H1 (cell line): ENCODE measurements around the gene ATP6V0D1. TPM values are rescaled to one million over a fixed set of nuclear protein-coding genes. Genes with fewer than 3 reads are reported as not detected.
A peak's percentile ranks its signal among the peaks of the same experiment; 100 is the strongest.

Experiments used
- CTCF ChIA-PET: fragments of 300-600 bp; sonication (Branson Sonifier 250); formaldehyde crosslinking; loops from one replicate; lab custom pipeline; 2021; ENCODE audit not compliant: partially characterized antibody; lab: Charles Lee
- POLR2A ChIA-PET: fragments of 300-600 bp; sonication (Branson Sonifier 250); formaldehyde crosslinking; loops from one replicate; lab custom pipeline; 2021; ENCODE audit warnings: inconsistent platforms; ENCODE audit not compliant: partially characterized antibody; lab: Charles Lee
- DNase-seq, 2 experiments: peaks; one replicate each; pipeline versions ENCODE4 v3.0.0 to v3.0.0-alpha.2; 2010 to 2022; ENCODE audit warnings: low spot score in 2 of 2, low read depth in 1 of 2, mixed read lengths in 1 of 2
- FAIRE-seq: peaks from 2 replicates; lab custom pipeline; 2011; peaks lifted over from hg19 to GRCh38; lab: Jason Lieb, UNC
- H2AFZ ChIP-seq: 2 replicates; pipeline ENCODE4 v1.8.1; 2012; ENCODE audit warnings: low read length, inconsistent platforms
- H2AK5ac ChIP-seq: 2 replicates; pipeline ENCODE4 v1.6.1; 2013; ENCODE audit warnings: low read depth, low read length
- H2BK120ac ChIP-seq: replicated peaks from 2 replicates; pipeline ENCODE3; 2013; ENCODE audit warnings: low read depth, low read length, inconsistent platforms
- H2BK12ac ChIP-seq: 2 replicates; pipeline ENCODE4 v1.6.1; 2013; ENCODE audit warnings: low read depth, low read length
- H2BK15ac ChIP-seq: 2 replicates; pipeline ENCODE4 v1.6.1; 2013; ENCODE audit warnings: low read length
- H2BK20ac ChIP-seq: 2 replicates; pipeline ENCODE4 v1.6.1; 2013; ENCODE audit warnings: low read length
- H2BK5ac ChIP-seq: 2 replicates; pipeline ENCODE4 v1.6.1; 2013; ENCODE audit warnings: low read depth, low read length
- H3K14ac ChIP-seq: 2 replicates; pipeline ENCODE4 v1.6.1; 2013; ENCODE audit warnings: inconsistent platforms; ENCODE audit not compliant: insufficient read length
- H3K18ac ChIP-seq: 2 replicates; pipeline ENCODE4 v1.6.1; 2013; ENCODE audit warnings: low read length; ENCODE audit errors: extremely low read depth
- H3K23ac ChIP-seq: 2 replicates; pipeline ENCODE4 v1.6.1; 2013; ENCODE audit warnings: inconsistent platforms; ENCODE audit not compliant: insufficient read length
- H3K23me2 ChIP-seq: 2 replicates; pipeline ENCODE4 v1.6.1; 2013; ENCODE audit warnings: low read depth, low read length
- H3K27ac ChIP-seq: 2 replicates; pipeline ENCODE4 v1.6.1; 2011; ENCODE audit warnings: low read depth, low read length, inconsistent platforms
- H3K27me3 ChIP-seq, 4 experiments: replicated peaks in 1 of 4; 1 replicate in 1 of 4; 2 replicates in 3 of 4; pipeline versions ENCODE4 v1.6.1 to v1.8.1; 2011 to 2013; ENCODE audit warnings: low read length in 3 of 4, mild to moderate bottlenecking in 3 of 4, inconsistent platforms in 2 of 4, mixed read lengths in 2 of 4, moderate library complexity in 1 of 4; ENCODE audit not compliant: control insufficient read depth in 3 of 4, insufficient read depth in 3 of 4; ENCODE audit errors: extremely low read depth in 1 of 4
- H3K36me3 ChIP-seq, 4 experiments: 2 replicates each; pipeline versions ENCODE4 v1.6.1 to v1.8.1; 2011 to 2013; ENCODE audit warnings: mild to moderate bottlenecking in 4 of 4, low read length in 3 of 4, moderate library complexity in 2 of 4, control low read depth in 1 of 4, inconsistent platforms in 1 of 4; ENCODE audit not compliant: insufficient read depth in 4 of 4, control insufficient read depth in 2 of 4
- H3K4ac ChIP-seq: replicated peaks from 2 replicates; pipeline ENCODE3; 2013; ENCODE audit warnings: low read length, low read depth, mixed read lengths, inconsistent platforms; ENCODE audit not compliant: insufficient read length
- H3K4me1 ChIP-seq, 4 experiments: replicated peaks in 1 of 4; 1 replicate in 1 of 4; 2 replicates in 3 of 4; pipeline versions ENCODE4 v1.6.1 to v1.8.1; 2011 to 2013; ENCODE audit warnings: low read length in 3 of 4, inconsistent platforms in 2 of 4, mixed read lengths in 1 of 4; ENCODE audit not compliant: insufficient read depth in 4 of 4, control insufficient read depth in 3 of 4
- H3K4me2 ChIP-seq, 2 experiments: 2 replicates each; pipeline versions ENCODE4 v1.6.1 to v1.8.1; 2011 to 2013; ENCODE audit warnings: low read depth in 2 of 2, low read length in 2 of 2, control low read depth in 1 of 2, inconsistent platforms in 1 of 2, mild to moderate bottlenecking in 1 of 2; ENCODE audit not compliant: insufficient read depth in 1 of 2
- H3K4me3 ChIP-seq, 4 experiments: fragments of 200-600, 300-600 bp in 1 of 4; sonication (generic), shearing (Covaris generic), sonication (Bioruptor Twin) in 1 of 4; 2 replicates each; pipeline versions ENCODE4 v1.5.1 to v1.8.1; 2011 to 2016; ENCODE audit warnings: low read length in 4 of 4, low read depth in 3 of 4, control low read depth in 2 of 4, inconsistent platforms in 2 of 4, mild to moderate bottlenecking in 2 of 4, mixed read lengths in 1 of 4, moderate library complexity in 1 of 4; ENCODE audit not compliant: insufficient read depth in 2 of 4; ENCODE audit errors: extremely low read depth in 1 of 4
- H3K56ac ChIP-seq: replicated peaks from 2 replicates; pipeline ENCODE3; 2013; ENCODE audit warnings: low read depth, mild to moderate bottlenecking, mixed read lengths, low read length, inconsistent platforms; ENCODE audit not compliant: insufficient read length
- H3K79me1 ChIP-seq: 2 replicates; pipeline ENCODE4 v1.6.1; 2013; ENCODE audit warnings: low read depth, low read length, control low read depth
- H3K79me2 ChIP-seq, 2 experiments: 2 replicates each; pipeline versions ENCODE4 v1.6.1 to v1.8.1; 2012 to 2013; ENCODE audit warnings: low read length in 2 of 2, mild to moderate bottlenecking in 2 of 2, inconsistent platforms in 1 of 2; ENCODE audit not compliant: insufficient read depth in 2 of 2, control insufficient read depth in 1 of 2
- H3K9ac ChIP-seq, 4 experiments: replicated peaks in 1 of 4; 1 replicate in 1 of 4; 2 replicates in 3 of 4; pipeline versions ENCODE4 v1.6.1 to v1.8.1; 2011 to 2013; ENCODE audit warnings: low read depth in 3 of 4, low read length in 3 of 4, control low read depth in 2 of 4, mild to moderate bottlenecking in 2 of 4, moderate library complexity in 2 of 4, inconsistent platforms in 1 of 4; ENCODE audit errors: extremely low read depth in 1 of 4
- H3K9me3 ChIP-seq, 2 experiments: 2 replicates each; pipeline versions ENCODE4 v1.6.1 to v1.8.1; 2012 to 2013; ENCODE audit warnings: mild to moderate bottlenecking in 2 of 2, moderate library complexity in 2 of 2, control low read depth in 1 of 2, inconsistent platforms in 1 of 2, low read depth in 1 of 2, low read length in 1 of 2, mixed read lengths in 1 of 2; ENCODE audit not compliant: insufficient read depth in 2 of 2
- H4K20me1 ChIP-seq, 2 experiments: replicated peaks in 1 of 2; 2 replicates each; pipeline versions ENCODE3 to v1.8.1; 2011 to 2013; ENCODE audit warnings: inconsistent platforms in 2 of 2, low read length in 2 of 2, mild to moderate bottlenecking in 1 of 2; ENCODE audit not compliant: insufficient read depth in 2 of 2, control insufficient read depth in 1 of 2
- H4K5ac ChIP-seq: 2 replicates; pipeline ENCODE4 v1.6.1; 2013; ENCODE audit warnings: low read length, low read depth, mixed read lengths, inconsistent platforms; ENCODE audit not compliant: insufficient read length
- H4K8ac ChIP-seq: 2 replicates; pipeline ENCODE4 v1.8.0; 2013; ENCODE audit warnings: mild to moderate bottlenecking, moderate library complexity, low read length, inconsistent platforms; ENCODE audit not compliant: insufficient read depth; ENCODE audit errors: extremely low read depth
- H4K91ac ChIP-seq: replicated peaks from 2 replicates; pipeline ENCODE3; 2013; ENCODE audit warnings: low read length, mixed read lengths, inconsistent platforms; ENCODE audit not compliant: insufficient read length
- SAP30 ChIP-seq: fragments of 300-600 bp; sonication (generic); IDR thresholded peaks from 2 replicates; pipeline ENCODE4 v1.7.1; 2012; ENCODE audit warnings: low read length, moderate library complexity, mild to moderate bottlenecking, inconsistent platforms; ENCODE audit not compliant: insufficient read depth, insufficient replicate concordance
- WGBS, 2 experiments: shearing (Covaris generic) in 1 of 2; methylation state at CpG; one replicate each; pipeline versions ENCODE4 v1.1.6 to v1.1.7; 2013 to 2015; ENCODE audit warnings: low lambda C conversion rate in 2 of 2, mixed read lengths in 2 of 2, inconsistent platforms in 1 of 2, low coverage in 1 of 2, missing lambda C conversion rate in 1 of 2; ENCODE audit not compliant: insufficient replicate concordance in 2 of 2, insufficient coverage in 1 of 2, insufficient read length in 1 of 2; ENCODE audit errors: extremely low coverage in 1 of 2, missing lambda C conversion rate in 1 of 2; 5-methylcytosine and 5-hydroxymethylcytosine counted together
- polyA plus RNA-seq, 7 experiments: library from polyadenylated mRNA; depleted of rRNA in 3 of 7; stranded (reverse) in 5 of 7; unstranded in 2 of 7; fragments of >200 nt in 5 of 7; fragments of 200-250 nt in 2 of 7; gene quantifications; 1 replicate in 5 of 7; 2 replicates in 1 of 7; 4 replicates in 1 of 7; pipeline versions ENCODE4 v1.2.1 to v1.2.3, GENCODE V29; 2011 to 2013; ENCODE audit warnings: missing spikeins in 2 of 7, mixed read lengths in 2 of 7
- total RNA-seq: library from RNA; stranded (reverse); fragmentation: NEBNext Ultra II Directional; extraction: Animal tissue kit (Norgen Biotek cat#: 25700); gene quantifications from 2 replicates; pipeline ENCODE4 v1.2.1, GENCODE V29; 2021

Gene ATP6V0D1
- total and polyA plus RNA-seq, 2 of the 8 experiments (the other 6 are each of a cell fraction or from before 2014, with no cell fraction given) = 47.3 to 134 TPM

- Histone ChIP-seq H3K4ac (no peak overlapping the region), H3K18ac (no peak overlapping the region), H3K79me1 (peaks cover 4% of the 10 kb centered on the region), H2AFZ (no peak overlapping the region)
- no peak for TF ChIP-seq SAP30
- TF ChIP-seq, all 59 proteins: peak for 0
- DNase-seq (no peak), FAIRE-seq (no peak)
- H3K4me3 ChIP-seq = no peak overlapping the region
- H2BK15ac ChIP-seq = 0 out of 2 replicates have a peak overlapping the region, but pooled peaks have one; percentile 72
- H4K8ac ChIP-seq = no peak overlapping the region
- no peak overlapping the region for H2BK5ac ChIP-seq
- H3K23me2 ChIP-seq = no peaks in the 10 kb centered on the region
- no peak overlapping the region for H2BK20ac ChIP-seq
- no peaks in the 10 kb centered on the region for H3K79me2 ChIP-seq
- peaks cover 13 to 19% of the 10 kb centered on the region in 2 experiments for H4K20me1 ChIP-seq
- no peak overlapping the region for H4K5ac ChIP-seq
- no peak overlapping the region for H3K4me2 ChIP-seq
- H3K4me1 ChIP-seq = no peaks in the 10 kb centered on the region; a peak in 1 of 7 replicates
- H2BK12ac ChIP-seq = no peak overlapping the region
- H3K27ac ChIP-seq = no peak overlapping the region
- H2AK5ac ChIP-seq = no peak overlapping the region
- CTCF ChIA-PET = interaction anchor here (0.6 to 28.6 kb wide), 6 partner anchors 15 to 191 kb away, joined by 3 to 683 read pairs (median 13); partner anchors contain the start of genes ATP6V0D1 and HSD11B2
- no peaks in the 10 kb centered on the region for H3K36me3 ChIP-seq
- no peaks in the 10 kb centered on the region for H3K9me3 ChIP-seq
- no peak overlapping the region for H3K56ac ChIP-seq
- no peaks in the 10 kb centered on the region for H3K27me3 ChIP-seq
- no peak overlapping the region for H2BK120ac ChIP-seq
- no peak overlapping the region for H4K91ac ChIP-seq
- 86% methylated on average over 7 of the region's 7 CpGs; no CpG with 5 or more reads in 1 of the 2 experiments for WGBS, 2 experiments
- H3K9ac ChIP-seq = no peak overlapping the region
- POLR2A ChIA-PET = interaction anchor here (1.1 kb wide), 1 partner anchor 13 kb away, joined by 3 read pairs; no protein-coding TSS in a partner anchor
- no peak overlapping the region for H3K23ac ChIP-seq
- H3K14ac ChIP-seq = no peak overlapping the region
Measured at GRCh38 chr16:67459066-67459860, 21.7 kb downstream of the ATP6V0D1 start.
